ENCODE results near the gene CRISPLD2.

- no peak for TF ChIP-seq EGR1 (conservative IDR thresholded peaks at IDR 0.05)
- TF ChIP-seq ZNF507 (tag; conservative IDR thresholded peaks at IDR 0.05) = no peak
- no peak for TF ChIP-seq IRF9 (tag; IDR thresholded peaks at IDR 0.05)
- no peak for TF ChIP-seq NR2C2 (CRISPR knock-in tag; IDR thresholded peaks at IDR 0.05)
- TF ChIP-seq NR2C2 (tag; IDR thresholded peaks at IDR 0.05) = no peak
- no peak for TF ChIP-seq HNRNPL (IDR thresholded peaks at IDR 0.05; ENCODE audit: low read depth, low read length)
- TF ChIP-seq ZNF274 (IDR thresholded peaks at IDR 0.05; ENCODE audit: borderline replicate concordance, low read depth, low read length) = no peak
- no peak for TF ChIP-seq MXI1 (IDR thresholded peaks at IDR 0.05; ENCODE audit: low read depth, low read length)
- no peak for TF ChIP-seq SRSF9 (IDR thresholded peaks at IDR 0.05; ENCODE audit: borderline replicate concordance, low read depth, low read length)
- no peak for TF ChIP-seq CTCF (IDR thresholded peaks at IDR 0.05 in 2 of 3, conservative IDR thresholded peaks at IDR 0.05 in 1 of 3; ENCODE audit: insufficient read depth in 2 of 3, low read depth in 1 of 3, low read length in 3 of 3)
- no peak for TF ChIP-seq CHD1 (IDR thresholded peaks at IDR 0.05; ENCODE audit: low read length)
- no peak for TF ChIP-seq FOS (IDR thresholded peaks at IDR 0.05; ENCODE audit: extremely low read depth, insufficient read length)
- TF ChIP-seq ZFP1 (CRISPR knock-in tag; IDR thresholded peaks at IDR 0.05) = no peak
- TF ChIP-seq SAFB2 (IDR thresholded peaks at IDR 0.05; ENCODE audit: borderline replicate concordance, low read depth, low read length, severe bottlenecking) = no peak
- TF ChIP-seq POLR2A (conservative IDR thresholded peaks at IDR 0.05) = no peak
Observed at GRCh38 chr16:84927621-84928591, 108.1 kb downstream of the CRISPLD2 start.
